Measurements from ENCODE around the gene PIK3R5.

Gene PIK3R5

GRCh38 chr17:8939496-8940334, 25.8 kb downstream of the PIK3R5 start:
- no peaks in the 10 kb centered on the region for H4K20me1 ChIP-seq (ENCODE audit: insufficient read depth)
- no peak overlapping the region for H2AFZ ChIP-seq (ENCODE audit: low read depth)
- H3K9ac ChIP-seq: no peak overlapping the region
- H3K4me3 ChIP-seq (IDR thresholded peaks at IDR 0.05; ENCODE audit: insufficient read depth, low read depth, low read length): no peak overlapping the region
- no peak overlapping the region for H3K27ac ChIP-seq
- H3K27me3 ChIP-seq (ENCODE audit: insufficient read depth, low read depth): no peaks in the 10 kb centered on the region
- no peak for TF ChIP-seq CTCF (conservative IDR thresholded peaks at IDR 0.05; ENCODE audit: low read depth, low read length)
- no peaks in the 10 kb centered on the region for H3K36me3 ChIP-seq (ENCODE audit: insufficient read depth)
- no peaks in the 10 kb centered on the region for H3K79me2 ChIP-seq (ENCODE audit: insufficient read depth, low read depth)
- no peaks in the 10 kb centered on the region for H3K4me1 ChIP-seq (ENCODE audit: low read depth, poor library complexity, severe bottlenecking)
- no peak overlapping the region for H3K4me2 ChIP-seq

- Histone ChIP-seq H3K4me1 (ENCODE audit: low read depth, poor library complexity, severe bottlenecking) (no peaks in the 10 kb centered on the region), H2AFZ (ENCODE audit: low read depth) (no peak overlapping the region), H3K79me2 (ENCODE audit: insufficient read depth, low read depth) (no peaks in the 10 kb centered on the region), H3K9ac (no peak overlapping the region), H3K27me3 (ENCODE audit: insufficient read depth, low read depth) (no peaks in the 10 kb centered on the region), H3K4me2 (no peak overlapping the region), H3K4me3 (IDR thresholded peaks at IDR 0.05; ENCODE audit: insufficient read depth, low read depth, low read length) (no peak overlapping the region), H3K27ac (no peak overlapping the region), H3K36me3 (ENCODE audit: insufficient read depth) (no peaks in the 10 kb centered on the region), H4K20me1 (ENCODE audit: insufficient read depth) (no peaks in the 10 kb centered on the region)
- no peak for TF ChIP-seq CTCF (conservative IDR thresholded peaks at IDR 0.05; ENCODE audit: low read depth, low read length)
Measured at GRCh38 chr17:8938933-8939332, 26.6 kb downstream of the PIK3R5 start.

- Histone ChIP-seq H3K27ac (no peak overlapping the region), H3K4me2 (no peak overlapping the region), H3K4me1 (ENCODE audit: low read depth, poor library complexity, severe bottlenecking) (no peaks in the 10 kb centered on the region), H3K79me2 (ENCODE audit: insufficient read depth, low read depth) (no peaks in the 10 kb centered on the region), H3K36me3 (ENCODE audit: insufficient read depth) (no peaks in the 10 kb centered on the region), H3K9ac (no peak overlapping the region), H4K20me1 (ENCODE audit: insufficient read depth) (no peaks in the 10 kb centered on the region), H3K27me3 (ENCODE audit: insufficient read depth, low read depth) (no peaks in the 10 kb centered on the region), H3K4me3 (IDR thresholded peaks at IDR 0.05; ENCODE audit: insufficient read depth, low read depth, low read length) (no peak overlapping the region), H2AFZ (ENCODE audit: low read depth) (no peak overlapping the region)
- no peak for TF ChIP-seq CTCF (conservative IDR thresholded peaks at IDR 0.05; ENCODE audit: low read depth, low read length)
Measured at GRCh38 chr17:8935191-8935590, 30.3 kb downstream of the PIK3R5 start.

GRCh38 chr17:8934346-8934745, 31.2 kb downstream of the PIK3R5 start:
- no peak overlapping the region for H2AFZ ChIP-seq (ENCODE audit: low read depth)
- H3K4me3 ChIP-seq (IDR thresholded peaks at IDR 0.05; ENCODE audit: insufficient read depth, low read depth, low read length): no peak overlapping the region
- no peaks in the 10 kb centered on the region for H3K4me1 ChIP-seq (ENCODE audit: low read depth, poor library complexity, severe bottlenecking)
- H3K27ac ChIP-seq: no peak overlapping the region
- H3K36me3 ChIP-seq (ENCODE audit: insufficient read depth): no peaks in the 10 kb centered on the region
- H4K20me1 ChIP-seq (ENCODE audit: insufficient read depth): no peaks in the 10 kb centered on the region
- no peaks in the 10 kb centered on the region for H3K79me2 ChIP-seq (ENCODE audit: insufficient read depth, low read depth)
- TF ChIP-seq CTCF (conservative IDR thresholded peaks at IDR 0.05; ENCODE audit: low read depth, low read length): no peak
- H3K9ac ChIP-seq: no peak overlapping the region
- H3K4me2 ChIP-seq: no peak overlapping the region
- H3K27me3 ChIP-seq (ENCODE audit: insufficient read depth, low read depth): no peaks in the 10 kb centered on the region

All from KMS-11 (cell line).